ENCODE data around the gene SNX25.

Gene SNX25

DNA sequence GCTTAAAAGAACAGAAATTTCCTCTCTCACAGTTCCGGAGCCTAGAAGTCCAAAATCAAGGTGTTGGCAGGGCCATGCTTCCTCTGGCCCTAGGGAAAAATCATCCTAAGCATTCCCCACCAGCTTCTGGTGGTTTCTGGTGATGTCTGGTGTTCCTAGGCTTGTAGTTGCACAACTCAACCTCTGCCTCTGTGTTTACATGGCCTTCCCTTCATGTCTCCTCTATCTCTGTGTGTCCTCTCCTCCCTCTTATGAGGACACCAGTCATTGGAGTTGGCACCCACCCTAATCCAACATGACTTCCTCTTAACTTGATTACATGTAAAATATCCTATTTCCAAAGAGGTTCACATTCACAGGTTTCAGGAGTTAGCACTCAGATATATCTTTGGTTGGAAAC is 170.9 kb downstream of the SNX25 start:
- DNase-seq (ENCODE audit: low spot score), result no peak

DNA sequence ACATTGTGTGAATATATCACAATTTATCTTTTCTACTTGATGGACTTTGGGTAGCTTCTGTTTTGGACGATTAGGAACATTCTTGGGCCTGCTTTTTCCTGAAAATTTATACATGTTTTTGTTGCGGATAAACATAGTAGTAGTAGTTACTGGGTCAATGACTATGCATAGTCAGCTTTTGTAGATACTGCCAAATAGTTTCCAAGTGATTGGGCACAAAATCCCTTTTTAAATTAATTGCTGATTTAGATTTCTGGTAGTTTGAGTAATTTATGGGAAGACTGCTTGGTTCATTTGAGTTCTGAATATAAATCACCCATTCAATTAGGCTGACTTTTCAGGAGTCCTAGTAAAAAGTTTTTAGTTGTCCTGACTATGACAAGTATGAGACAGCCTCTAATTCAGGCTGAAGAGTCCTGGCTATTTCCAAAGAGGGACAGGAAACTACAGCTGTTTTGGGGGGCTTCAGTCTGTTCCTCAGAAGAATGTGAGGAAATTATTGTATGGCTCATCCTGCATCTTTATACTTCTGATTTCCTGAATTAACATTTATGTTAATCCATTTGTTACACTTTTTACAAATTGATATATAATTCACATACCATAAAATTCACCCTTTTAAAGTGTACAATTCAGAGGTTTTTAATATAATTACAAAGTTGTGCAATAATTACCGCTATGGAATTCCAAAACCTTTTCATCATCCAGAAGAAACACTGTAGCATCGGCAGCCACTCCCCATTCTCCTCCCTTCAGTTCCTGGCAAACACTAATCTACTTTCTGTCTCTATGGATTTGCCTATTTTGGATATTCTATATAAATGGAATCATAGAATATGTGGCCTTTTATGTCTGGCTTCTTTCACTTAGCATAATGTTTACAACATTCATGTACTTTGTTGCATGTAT is 172.1 kb downstream of the SNX25 start:
- DNase-seq (ENCODE audit: low spot score), result no peak

GRCh38 chr4:185382754-185383153 is 173.4 kb downstream of the SNX25 start:
- DNase-seq (ENCODE audit: low spot score), result no peak

DNA sequence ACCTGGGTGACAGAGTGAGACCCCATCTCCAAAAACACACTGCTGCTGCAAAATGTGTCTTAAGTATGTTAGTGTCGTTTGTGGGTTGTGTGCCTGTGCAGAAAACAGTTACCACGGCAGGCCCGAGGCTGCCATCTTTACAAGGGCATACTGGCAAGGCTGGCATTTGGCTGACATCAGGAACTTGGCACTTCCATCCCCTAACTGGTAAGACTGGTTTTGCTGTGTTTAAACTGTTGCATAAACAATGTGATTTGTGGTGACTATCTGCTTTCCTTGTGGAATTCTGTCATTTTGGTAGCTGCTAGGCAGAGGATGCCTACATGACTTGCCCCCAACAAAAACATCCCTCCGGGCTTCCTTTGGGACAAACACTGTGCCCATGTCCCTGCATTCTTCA is 174.1 kb downstream of the SNX25 start:
- DNase-seq (ENCODE audit: low spot score), result no peak

DNA sequence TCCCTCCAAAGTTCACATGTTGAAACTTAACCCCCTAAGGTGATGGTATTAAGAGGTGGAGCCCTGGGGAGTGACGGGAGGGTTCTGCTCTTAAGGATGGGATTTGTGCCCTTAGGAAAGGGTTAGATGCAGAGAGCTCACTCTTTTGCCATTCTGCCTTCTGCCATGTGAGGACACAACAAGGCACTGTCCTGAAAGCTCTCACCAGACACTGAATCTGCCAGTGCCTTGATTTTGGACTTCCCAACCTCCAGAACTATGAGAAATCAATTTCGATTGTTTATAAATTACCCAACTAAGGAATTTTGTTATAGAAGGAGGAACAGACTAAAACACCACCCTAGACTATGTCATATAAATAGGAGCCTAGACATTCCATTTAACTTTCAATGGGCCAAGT is 174.7 kb downstream of the SNX25 start:
- no peak for DNase-seq (ENCODE audit: low spot score)

DNA sequence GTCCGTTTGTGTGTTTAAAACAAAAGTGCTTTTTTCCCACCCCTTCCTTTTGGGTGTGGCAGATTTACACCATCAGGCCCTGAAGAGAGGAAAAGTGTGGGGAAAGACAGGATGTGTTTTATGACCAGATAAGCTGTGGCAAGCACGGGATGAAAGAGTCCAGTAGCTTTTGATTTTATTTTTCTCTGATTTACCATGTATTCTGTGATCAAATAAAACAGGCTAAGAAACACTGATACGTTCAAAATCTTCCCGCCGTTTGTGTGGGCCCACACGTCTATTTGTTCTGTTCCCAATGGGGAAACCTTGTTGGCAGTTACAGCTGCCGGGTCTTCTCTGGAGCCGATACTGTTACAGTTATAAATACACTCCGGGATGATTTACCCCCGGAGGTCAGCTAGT is 175.5 kb downstream of the SNX25 start:
- no peak for DNase-seq (ENCODE audit: low spot score)

- no peak for DNase-seq (ENCODE audit: low spot score)
These were observed 178.6 kb downstream of the SNX25 start for GRCh38 chr4:185387957-185388356.

- DNase-seq (ENCODE audit: low spot score), result no peak
These were observed 181.5 kb downstream of the SNX25 start for GRCh38 chr4:185390941-185391340.

GRCh38 chr4:185392156-185392555 is 182.8 kb downstream of the SNX25 start:
- DNase-seq (ENCODE audit: low spot score), result no peak

GRCh38 chr4:185394568-185395237 is 185.3 kb downstream of the SNX25 start:
- peak; percentile 49 for DNase-seq (ENCODE audit: low spot score)

DNA sequence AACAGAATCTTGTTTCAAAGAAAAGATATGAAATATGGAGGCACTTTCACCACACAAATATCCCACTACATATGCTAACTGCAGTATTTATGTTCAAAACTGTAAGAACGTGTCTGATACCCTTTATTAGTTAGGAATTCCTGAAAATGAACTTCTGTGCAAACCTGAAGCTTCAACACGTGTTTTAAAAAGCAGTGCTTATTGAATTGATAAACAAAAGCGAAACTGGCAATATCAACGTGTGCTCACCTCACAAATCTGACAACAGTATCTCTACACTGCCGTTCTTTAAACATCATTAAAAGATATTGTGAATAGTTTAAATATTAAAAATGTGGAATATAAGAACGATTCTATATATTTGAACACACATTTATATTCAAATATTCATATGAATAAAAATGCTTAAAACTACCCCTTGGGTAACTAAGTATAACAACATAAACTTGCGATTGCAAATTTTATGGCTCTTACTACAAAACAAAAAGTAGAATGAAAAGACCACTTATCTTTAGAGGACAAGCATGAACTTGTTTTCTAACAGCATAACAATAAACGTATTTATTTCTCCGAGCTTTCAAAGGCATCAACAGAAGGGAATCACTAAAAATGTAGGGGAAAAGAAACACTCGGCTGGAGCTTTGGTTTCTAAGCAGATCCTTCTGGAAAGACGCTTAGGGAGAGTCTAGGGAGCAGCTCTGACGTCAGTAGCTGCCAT is 186.0 kb downstream of the SNX25 start, which contains the start of gene LRP2BP:
Gene LRP2BP (minus strand): TSS at position 687 of the 718 bp plus-strand sequence. CDS start 17,738 bp downstream, outside the sequence.
- peak; percentile 13 for DNase-seq (ENCODE audit: low spot score)

DNA sequence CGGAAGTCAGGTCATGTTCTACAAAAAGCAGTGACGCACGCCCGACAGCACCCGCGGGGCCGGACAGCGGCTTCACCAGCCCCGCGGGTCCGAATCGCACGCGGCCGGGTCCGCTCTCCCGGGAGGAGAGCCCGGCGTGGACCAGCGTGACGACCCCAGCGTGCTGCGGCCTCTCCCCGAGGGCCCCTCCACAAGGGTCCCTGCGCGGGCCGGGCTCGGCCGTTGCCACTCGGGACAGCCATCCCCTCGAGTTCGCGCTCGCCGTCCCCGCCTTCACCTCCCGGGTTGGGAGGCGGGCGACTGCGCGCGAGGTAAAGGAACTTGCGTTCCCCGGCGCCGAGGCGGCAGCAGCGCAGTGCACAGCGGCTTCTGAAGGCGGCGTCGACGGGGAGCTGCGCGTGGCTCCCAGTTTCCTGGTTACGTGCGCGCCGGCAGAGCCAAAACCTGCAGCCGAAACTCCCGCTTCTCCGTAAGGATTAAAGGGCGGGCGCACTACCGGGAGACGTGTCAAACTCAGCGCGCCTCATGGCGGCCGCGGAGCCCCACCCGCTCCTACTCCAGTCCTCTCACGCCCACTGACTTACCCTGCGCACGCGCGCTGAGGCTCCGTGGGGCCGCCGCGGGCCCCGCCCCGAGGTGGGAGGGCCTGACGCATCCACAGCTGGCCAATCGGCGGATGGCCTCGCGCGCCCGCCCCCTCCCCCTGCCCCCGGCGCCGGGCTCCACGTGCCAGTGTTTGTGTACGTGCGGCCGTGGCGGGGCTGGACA is 186.7 kb downstream of the SNX25 start:
- peak; percentile 97 for DNase-seq (ENCODE audit: low spot score)

DNA sequence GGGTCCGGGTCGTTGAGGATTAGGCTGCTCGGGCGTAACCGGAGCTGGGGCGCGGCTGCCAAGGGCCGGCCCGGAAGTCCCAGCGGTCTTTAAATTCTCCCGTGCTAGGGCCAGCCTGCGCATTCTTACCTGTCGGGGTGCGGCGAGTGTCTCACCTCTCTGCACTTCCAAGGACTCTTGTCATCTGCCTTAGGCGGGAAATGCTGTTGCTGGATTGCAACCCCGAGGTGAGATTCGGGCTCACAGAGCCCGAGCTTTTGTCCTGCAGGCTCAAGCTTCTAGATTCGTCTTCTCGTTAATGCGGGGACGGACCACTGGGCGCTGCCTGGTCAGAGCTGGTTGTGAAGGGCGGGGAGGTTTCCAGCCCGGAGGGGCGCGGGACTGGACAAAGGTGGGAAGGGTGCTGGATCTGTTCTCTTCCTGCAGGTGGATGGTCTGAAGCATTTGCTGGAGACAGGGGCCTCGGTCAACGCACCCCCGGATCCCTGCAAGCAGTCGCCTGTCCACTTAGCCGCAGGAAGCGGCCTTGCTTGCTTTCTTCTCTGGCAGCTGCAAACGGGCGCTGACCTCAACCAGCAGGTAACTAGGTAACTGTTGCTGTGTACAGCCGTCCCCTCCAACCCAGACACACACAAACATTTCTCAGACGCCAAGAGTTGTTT is 187.5 kb downstream of the SNX25 start, which contains the start of gene ANKRD37:
Gene ANKRD37 (plus strand): TSS at position 118 of the 662 bp plus-strand sequence. CDS start 83 bp downstream, at position 201.
- no peak for DNase-seq (ENCODE audit: low spot score)

- no peak for DNase-seq (ENCODE audit: low spot score)
These were observed 189.2 kb downstream of the SNX25 start for GRCh38 chr4:185398618-185399017.

DNA sequence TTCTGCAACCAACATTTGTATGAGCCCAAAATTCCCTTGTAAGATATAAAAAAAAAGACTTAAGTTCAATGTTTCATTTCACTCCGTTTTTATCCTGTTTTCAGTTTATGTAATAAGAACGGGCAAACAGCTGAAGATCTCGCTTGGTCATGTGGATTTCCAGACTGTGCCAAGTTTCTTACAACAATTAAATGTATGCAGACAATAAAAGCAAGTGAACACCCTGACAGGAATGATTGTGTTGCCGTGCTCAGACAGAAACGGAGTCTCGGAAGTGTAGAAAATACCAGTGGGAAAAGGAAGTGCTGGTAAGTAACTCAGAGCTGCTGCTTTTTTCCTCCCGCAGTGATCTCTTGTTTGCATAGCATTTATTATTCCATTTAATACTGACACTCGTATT is 190.1 kb downstream of the SNX25 start:
- no peak for DNase-seq (ENCODE audit: low spot score)

- no peak for DNase-seq (ENCODE audit: low spot score)
These were observed 194.6 kb downstream of the SNX25 start for GRCh38 chr4:185404031-185404430.

- no peak for DNase-seq (ENCODE audit: low spot score)
These were observed 196.1 kb downstream of the SNX25 start for GRCh38 chr4:185405296-185405999.

DNA sequence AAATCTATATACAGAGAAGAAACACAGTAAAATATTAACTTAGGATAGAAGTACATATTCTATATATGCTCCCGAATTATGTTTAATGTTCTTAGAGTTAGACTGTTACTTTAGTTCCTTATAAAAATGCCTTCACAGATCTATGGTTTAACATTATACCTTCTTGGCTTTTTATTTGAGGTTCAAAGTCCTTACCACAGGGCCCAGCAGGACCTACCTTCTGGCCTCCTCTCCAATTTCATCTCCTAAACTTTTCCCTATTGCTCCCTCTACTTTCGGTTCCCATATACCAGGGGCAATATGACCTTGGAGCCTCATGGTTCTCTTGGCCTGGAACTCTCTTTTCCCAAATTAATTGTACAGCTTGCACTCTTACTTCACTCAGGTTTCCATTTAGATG is 199.0 kb downstream of the SNX25 start:
- no peak for DNase-seq (ENCODE audit: low spot score)

DNA sequence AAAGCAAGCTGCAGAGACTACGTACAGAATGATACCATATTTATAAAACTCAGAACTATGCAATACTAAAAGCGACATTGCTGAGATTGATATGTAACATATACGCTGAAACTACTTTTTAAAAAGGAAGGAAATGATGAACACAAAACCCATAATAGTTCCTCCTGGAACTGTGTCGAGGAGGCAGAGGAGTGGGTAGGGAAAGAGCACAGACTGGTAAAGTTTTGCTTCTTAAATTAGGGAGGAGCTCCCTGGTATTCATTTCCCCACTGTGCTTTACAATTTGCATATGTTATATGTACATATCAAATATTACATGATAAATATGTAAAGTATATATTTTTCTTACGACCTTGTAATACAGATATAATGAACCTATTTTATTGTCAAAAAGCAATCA is 202.5 kb downstream of the SNX25 start:
- DNase-seq (ENCODE audit: low spot score), result no peak

DNA sequence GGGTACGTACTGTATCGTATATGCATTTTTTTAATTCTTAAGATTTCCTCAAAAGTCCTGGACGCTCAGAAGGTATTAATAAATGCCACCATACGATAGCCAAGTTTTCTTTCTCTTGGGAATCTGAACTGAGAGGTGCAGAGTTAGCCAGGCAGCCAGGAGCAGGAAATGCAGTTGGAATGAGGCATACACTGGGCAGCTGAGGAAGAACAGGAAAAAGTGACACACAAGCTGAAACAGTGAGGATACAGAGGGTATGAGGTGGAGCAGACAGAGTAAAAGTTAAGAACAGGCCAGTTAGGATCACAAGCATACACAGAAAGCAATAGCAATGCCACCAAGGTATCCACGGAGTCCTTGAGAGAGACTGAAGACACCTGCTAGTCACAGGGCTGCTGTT is 203.0 kb downstream of the SNX25 start:
- DNase-seq (ENCODE audit: low spot score), result no peak
